NCI-H1694 treated with DMSO at 0.1 percent for 48 hours (cell line): ENCODE data around the gene POLR2F.
A peak's percentile ranks its signal among the peaks of the same experiment; 100 is the strongest.
"Not testable (repeated sequence)": the region's sequence is repeated elsewhere in the genome, so short reads cannot be mapped to it uniquely, and the experiment has no call there.

ENCODE experiments used
- DNase-seq: peaks from one replicate; lab custom pipeline; 2025; lab: John Stamatoyannopoulos, UW

The POLR2F gene

DNA sequence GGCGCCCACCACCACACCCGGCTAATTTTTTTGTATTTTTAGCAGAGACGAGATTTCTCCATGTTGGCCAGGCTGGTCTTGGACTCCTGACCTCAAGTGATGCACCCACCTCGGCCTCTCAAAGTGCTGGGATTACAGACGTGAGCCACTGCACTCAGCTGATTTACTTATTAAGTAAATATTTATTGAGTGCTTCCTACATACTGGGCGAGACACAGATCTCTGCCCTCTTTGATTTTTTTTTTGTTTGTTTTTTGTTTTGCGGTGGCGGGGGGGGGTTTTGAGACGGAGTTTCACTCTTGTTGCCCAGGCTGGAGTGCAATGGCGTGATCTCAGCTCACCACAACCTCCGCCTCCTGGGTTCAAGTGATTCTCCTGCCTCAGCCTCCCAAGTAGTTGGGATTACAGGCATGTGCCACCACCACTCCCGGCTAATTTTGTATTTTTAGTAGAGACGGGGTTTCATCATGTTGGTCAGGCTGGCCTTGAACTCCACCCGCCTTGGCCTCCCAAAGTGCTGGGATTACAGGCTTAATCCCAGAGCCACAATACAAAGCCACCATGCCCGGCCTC is 2.4 kb downstream of the POLR2F start:
- DNase-seq, result not testable (repeated sequence)

GRCh38 chr22:37957232-37957631 is 3.7 kb downstream of the POLR2F start:
- no peak for DNase-seq

- no peak for DNase-seq
Measured at GRCh38 chr22:37959231-37959825, 5.8 kb downstream of the POLR2F start.

GRCh38 chr22:37961062-37961461 is 7.6 kb downstream of the POLR2F start:
- DNase-seq, result no peak

DNA sequence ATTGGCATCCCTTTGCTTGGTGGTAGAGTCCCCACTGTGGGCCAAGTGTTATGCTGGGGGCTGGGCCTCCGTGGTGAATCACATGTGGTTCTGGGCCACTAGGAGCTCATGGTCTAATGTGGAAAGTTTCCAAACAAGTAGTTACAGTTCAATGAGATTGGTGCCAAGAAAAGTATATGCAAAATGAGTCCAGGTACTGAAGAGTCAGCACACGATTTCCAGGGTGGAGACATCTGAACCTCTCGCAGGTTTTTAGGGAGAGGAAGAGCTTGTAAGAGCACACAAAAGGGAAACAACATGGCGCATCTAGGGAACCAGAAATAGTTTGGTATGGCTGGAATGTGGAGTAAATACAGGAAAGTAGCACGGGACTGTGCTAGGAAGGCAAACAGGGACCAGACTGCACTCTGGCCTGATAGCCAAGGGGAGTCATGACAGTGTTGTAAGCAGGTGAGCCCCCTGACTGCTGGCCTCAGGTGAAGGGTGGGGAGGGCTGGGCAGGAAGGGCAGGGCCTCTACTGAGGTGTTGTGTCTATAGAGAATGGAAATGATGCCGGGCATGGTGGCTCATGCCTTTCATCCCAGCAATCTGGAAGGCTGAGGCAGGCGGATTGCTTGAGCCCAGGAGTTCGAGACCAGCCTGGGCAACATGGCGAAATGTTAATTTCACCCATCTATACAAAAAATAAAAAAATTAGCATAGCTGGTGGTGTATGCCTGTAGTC is 12.6 kb downstream of the POLR2F start:
- no peak for DNase-seq

DNA sequence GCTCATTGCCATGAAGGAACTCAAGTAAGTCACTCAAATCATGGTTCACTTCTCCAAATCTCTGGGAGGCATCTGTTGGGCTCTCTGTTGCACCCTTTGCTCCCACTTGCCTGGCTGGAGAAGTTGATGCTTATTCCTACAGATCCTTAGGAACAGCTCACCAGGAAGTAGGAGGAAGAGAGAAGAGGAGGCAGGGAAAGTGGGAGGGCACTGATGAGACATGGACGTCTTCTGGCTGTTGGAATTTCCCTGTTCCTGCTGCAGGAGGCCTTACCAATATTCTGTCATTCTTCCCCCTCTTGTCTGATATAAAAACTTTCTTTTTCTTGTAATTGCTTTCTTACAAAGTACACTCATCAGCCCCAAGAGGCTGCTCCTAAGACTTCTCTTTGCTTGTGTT is 13.6 kb downstream of the POLR2F start:
- DNase-seq, result no peak

DNA sequence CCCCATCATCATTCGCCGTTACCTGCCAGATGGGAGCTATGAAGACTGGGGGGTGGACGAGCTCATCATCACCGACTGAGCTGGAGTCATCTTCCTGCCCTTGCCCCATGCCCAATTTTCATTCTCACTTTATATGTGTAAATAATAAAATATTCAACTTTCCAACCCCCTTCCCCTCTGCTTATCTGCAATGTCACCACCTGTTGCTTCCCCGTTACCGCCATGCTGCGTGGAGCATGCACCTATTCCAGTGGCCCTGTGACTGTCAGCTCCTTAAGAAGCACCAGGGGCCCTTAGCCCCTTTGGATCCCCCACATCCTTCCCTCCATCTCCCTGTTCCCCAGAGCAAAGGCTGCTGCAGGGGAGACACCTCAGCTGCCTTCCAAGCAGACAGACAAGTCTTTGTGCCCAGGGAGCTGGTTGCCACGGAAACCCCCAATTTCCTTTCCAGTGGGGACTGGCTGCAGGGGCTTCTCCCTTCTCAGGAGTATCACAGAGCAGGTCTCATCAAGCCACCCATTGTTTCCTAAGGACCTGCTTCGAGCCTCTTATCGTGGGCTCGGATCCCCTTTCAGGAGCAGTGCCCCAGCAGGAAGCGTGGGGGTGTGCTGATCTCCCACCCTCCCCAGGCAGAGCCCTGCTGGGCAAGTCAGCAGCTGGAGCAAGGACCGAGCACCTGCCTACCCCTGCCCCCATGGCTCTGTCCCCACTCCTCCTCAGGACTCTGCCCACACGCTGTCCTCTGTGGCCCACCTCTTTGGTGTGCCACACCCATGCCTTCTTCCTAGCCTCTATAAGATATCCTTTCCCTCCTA is 14.3 kb downstream of the POLR2F start:
- DNase-seq, result no peak

GRCh38 chr22:37968452-37969251 is 15.2 kb downstream of the POLR2F start:
- no peak for DNase-seq

DNA sequence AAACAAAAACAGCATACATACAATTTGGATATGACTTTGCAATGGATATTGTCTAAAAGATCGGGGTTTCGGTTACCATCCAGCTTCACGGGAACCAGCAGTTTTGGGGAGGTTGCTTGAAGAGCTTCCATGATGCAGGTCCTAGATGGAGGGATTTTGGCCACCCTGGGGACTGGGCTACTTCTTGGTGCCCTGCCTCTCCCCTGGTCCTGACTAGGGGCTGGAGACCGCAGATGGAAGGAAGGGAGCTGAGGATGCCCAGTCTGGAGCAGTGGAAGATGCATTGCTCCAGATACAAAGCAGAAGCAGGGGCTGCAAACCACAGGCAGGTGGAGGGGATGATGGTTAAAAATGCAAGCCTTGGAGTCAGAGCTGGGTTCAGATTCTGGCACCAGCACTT is 17.4 kb downstream of the POLR2F start:
- DNase-seq, result no peak

DNA sequence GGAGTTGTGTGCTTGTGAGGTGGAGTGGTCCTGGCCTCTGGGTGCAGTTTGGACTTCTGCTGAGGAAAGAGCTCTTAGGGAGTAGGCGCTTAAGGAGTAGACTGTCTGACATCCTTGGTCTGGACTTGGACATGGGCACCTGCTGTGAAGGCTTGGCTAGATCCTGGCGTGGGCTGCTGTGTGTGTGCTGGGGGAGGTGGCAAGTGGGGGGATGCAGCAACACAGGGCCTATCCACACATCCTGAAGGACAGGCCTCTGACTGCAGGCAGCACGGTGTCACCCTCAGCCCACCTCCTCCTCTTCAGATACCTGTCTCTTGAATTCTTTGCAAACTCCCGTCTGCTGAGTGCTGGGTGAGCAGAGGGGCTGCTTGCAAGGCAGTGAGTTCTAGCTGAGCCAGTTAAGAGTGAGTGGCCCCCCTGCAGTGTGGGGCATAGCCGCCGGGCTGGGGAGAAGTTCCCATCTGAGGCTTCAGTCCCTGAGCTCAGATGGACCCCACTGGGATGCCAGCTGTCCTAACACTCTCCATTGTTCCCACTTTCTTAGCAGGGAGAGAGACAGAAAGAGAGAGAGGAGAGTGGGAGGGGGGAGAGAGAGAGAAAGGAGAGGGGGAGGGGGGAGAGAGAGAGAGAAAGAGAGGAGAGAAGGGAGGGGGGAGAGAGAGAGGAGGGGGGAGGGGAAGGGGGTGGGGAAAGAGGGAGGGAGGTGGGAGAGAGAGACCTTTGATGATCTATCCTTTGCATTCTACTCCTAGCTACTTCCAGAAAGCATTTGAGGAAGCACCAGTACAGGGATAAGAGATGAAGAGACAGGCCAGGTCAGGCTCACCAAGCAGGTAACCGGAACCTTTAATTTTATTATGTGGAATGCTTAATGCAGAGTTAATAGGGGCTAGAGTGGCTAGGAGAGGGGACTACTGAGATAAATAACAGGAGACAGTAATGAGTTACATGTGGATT is 18.3 kb downstream of the POLR2F start:
- no peak for DNase-seq

GRCh38 chr22:37972527-37972926 is 19.0 kb downstream of the POLR2F start:
- peak; percentile 57 for DNase-seq

- DNase-seq, result no peak
Measured at GRCh38 chr22:37973271-37974170, 20.0 kb downstream of the POLR2F start.

GRCh38 chr22:37975153-37975552 is 21.7 kb downstream of the POLR2F start:
- DNase-seq, result no peak

GRCh38 chr22:37976022-37976421 is 22.5 kb downstream of the POLR2F start:
- DNase-seq, result not testable (repeated sequence)

DNA sequence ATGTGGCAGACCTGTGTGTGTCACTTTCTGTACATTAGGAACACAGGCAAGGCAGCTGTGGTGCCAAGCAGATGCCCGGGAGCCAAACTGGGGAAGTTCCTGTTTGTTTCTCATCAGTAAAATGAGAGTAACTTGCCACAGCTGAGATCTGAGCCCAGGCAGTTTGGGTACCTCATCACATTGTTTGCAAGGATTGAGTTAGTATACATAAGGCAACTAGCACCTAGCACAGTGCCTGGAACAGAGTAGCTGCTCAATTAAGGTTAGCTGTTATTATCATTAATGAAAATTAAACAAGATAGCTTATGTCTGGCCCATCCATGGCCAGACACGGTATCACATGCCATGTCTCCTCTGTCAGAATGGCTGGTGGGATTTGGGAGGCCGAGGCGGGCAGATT is 23.0 kb downstream of the POLR2F start:
- no peak for DNase-seq

- no peak for DNase-seq
Measured at GRCh38 chr22:37979782-37980181, 26.3 kb downstream of the POLR2F start.

GRCh38 chr22:37981282-37982011 is 27.9 kb downstream of the POLR2F start:
- DNase-seq, result no peak

DNA sequence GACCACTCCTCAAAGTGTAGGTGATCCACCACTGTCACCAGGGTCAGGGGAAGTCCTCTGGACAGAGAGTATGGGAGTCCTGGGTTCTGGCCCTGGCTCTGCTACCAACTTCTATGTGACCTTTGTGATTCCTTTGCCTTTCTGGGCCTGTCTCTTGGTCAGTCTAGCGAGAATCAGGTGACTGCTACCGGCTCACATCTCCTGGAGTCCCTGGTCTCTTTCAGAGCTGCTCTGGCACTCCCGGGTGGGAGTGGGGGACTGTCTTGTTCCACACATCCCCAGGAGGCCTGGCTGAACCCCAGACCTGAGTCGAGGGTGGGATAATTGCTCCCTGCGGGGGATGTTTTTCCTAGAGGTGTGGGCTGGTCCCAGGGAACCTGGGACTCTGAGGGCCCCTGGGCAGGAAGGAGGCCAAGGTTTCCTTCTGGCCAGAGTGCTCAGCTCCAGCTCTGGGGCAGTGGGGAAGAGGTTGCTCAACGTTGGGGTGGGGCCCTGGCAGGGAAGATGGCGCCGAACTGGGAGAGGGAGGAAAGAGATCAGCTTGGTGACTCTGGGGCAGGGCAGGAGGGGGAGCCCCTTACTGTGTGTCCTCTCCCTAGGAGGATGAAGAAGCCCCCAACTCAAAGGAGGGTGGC is 28.8 kb downstream of the POLR2F start:
- no peak for DNase-seq
